PC-9 (cell line): ENCODE data around the gene IQCM.
"Not testable (repeated sequence)": the region's sequence is repeated elsewhere in the genome, so short reads cannot be mapped to it uniquely, and the experiment has no call there.

Source experiments
- CTCF ChIP-seq: fragments of 200-600 bp; sonication (generic); conservative IDR thresholded peaks from 2 replicates; pipeline ENCODE4 v1.6.1; 2017; ENCODE audit warnings: mixed run types, antibody characterized with exemption, mild to moderate bottlenecking, moderate library complexity
- EZH2 ChIP-seq: fragments of 200-600 bp; sonication (generic); IDR thresholded peaks from 2 replicates; pipeline ENCODE4 v1.8.0; 2017; ENCODE audit warnings: antibody characterized with exemption, low read depth

GRCh38 chr4:149341117-149341516 is 474.5 kb downstream of the IQCM start:
- not testable (repeated sequence) for TF ChIP-seq CTCF, EZH2
